Measurements from ENCODE around the gene ANKRD22.

Gene ANKRD22

GRCh38 chr10:88851706-88852105, at the start of gene ANKRD22:
Gene ANKRD22, minus strand, starts transcription at chr10:88851844. Its CDS starts 237 bp downstream, at chr10:88851607.
- TF ChIP-seq GATA1 (IDR thresholded peaks at IDR 0.05; ENCODE audit: low read depth, low read length) (no peak), POLR2A (IDR thresholded peaks at IDR 0.05; ENCODE audit: low read length) (no peak)
- DNase-seq, result no peak

DNA sequence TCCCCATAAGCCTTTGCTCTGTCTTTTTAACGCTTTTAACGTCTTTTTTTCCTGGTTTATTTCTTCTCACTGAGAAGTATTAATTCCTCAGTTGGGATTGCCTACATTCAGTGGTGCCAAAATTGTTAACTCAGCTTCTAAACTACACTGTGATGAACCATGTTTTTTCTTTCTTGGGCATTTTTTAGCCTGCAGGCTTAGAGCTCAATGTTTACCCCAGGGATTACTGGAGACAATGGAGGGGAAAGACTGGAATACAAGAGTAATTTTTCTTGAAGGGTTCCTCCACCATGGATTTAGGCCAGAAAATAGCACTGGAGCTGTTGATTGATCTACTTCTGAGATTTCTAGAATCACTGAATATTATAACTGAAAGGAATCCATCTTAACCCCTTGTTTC, 48.2 kb upstream of the ANKRD22 start:
- TF ChIP-seq POLR2A (IDR thresholded peaks at IDR 0.05; ENCODE audit: low read length), result no peak
- TF ChIP-seq GATA1 (IDR thresholded peaks at IDR 0.05; ENCODE audit: low read depth, low read length), result no peak
- no peak for DNase-seq

- TF ChIP-seq POLR2A (IDR thresholded peaks at IDR 0.05; ENCODE audit: low read length) (no peak), GATA1 (IDR thresholded peaks at IDR 0.05; ENCODE audit: low read depth, low read length) (no peak)
- no peak for DNase-seq
Measured at GRCh38 chr10:88898727-88899126, 47.1 kb upstream of the ANKRD22 start.

DNA sequence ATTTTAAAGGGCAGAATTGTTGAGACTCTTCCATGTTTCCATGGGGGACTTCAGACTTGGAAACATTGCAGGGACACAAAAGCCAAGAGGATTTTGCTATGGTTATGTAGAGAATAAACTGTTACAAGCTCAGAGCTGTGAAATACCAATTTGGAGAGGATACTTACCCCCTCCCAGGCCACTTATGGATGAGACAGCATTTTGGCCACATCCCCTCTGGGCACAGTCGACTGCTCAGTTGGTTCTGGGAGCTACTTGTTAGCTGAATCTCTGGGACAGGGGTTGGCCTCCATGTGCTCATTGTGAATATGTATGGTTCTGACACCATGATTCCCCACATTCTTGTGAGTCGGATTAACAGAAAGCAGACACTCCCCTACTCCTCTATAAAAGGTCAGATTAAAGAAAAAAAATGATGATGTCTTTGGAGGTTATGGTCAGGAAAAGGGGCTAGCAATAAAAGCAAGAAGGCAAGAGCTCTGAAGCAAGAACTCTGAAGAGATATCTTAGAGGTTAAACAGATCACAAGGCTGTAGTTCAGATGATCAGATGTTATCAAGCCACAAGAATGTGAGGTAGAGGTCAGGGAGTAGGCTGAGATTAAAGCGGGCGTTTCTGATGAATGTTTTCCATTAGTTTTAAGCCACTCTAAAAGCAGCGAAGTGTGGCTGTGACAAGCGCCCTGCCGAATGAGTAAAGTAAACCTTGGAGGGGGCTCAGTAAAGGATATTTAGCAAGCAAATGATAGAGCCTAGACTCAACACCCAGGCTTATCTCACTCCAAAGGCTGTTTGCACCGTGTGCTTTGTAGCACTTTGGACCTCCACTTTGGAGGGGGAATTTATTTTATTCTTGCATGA, 45.6 kb upstream of the ANKRD22 start:
- TF ChIP-seq GATA1 (IDR thresholded peaks at IDR 0.05; ENCODE audit: low read depth, low read length), result no peak
- no peak for TF ChIP-seq POLR2A (IDR thresholded peaks at IDR 0.05; ENCODE audit: low read length)
- DNase-seq, result peak in 1 of 2 experiments; percentile 2

DNA sequence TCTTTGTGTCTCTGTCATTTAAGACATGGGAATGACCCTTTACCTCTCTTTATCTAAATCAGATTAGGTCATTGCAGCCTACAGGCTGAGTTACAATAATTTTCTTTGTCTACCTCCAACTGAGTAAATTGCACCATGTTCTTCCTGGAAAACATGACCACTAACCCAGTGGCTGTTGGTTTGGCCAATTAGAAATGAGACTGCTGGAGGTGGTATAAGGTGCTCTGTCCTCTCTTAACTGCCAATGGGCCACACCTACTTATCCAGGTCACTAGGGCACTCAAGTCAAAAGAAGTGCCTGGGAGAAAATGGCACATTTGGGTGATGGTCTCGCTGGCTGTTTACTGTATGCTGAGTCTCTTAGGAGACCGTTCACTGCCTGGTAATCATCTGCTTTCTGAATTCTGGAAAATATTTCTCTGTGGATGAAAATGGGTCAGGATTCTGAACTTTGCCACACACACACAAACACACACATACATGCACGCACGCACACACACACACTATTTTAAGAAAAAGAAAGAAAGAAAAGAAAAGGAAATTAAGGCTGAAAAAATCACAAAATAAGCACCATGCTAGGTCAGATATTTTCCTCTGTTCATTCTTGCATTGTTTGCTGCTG, 44.8 kb upstream of the ANKRD22 start:
- no peak for DNase-seq
- no peak for TF ChIP-seq POLR2A (IDR thresholded peaks at IDR 0.05; ENCODE audit: low read length)
- no peak for TF ChIP-seq GATA1 (IDR thresholded peaks at IDR 0.05; ENCODE audit: low read depth, low read length)

GRCh38 chr10:88895250-88895649, 43.6 kb upstream of the ANKRD22 start:
- DNase-seq, result no peak
- TF ChIP-seq GATA1 (IDR thresholded peaks at IDR 0.05; ENCODE audit: low read depth, low read length) (no peak), POLR2A (IDR thresholded peaks at IDR 0.05; ENCODE audit: low read length) (no peak)

DNA sequence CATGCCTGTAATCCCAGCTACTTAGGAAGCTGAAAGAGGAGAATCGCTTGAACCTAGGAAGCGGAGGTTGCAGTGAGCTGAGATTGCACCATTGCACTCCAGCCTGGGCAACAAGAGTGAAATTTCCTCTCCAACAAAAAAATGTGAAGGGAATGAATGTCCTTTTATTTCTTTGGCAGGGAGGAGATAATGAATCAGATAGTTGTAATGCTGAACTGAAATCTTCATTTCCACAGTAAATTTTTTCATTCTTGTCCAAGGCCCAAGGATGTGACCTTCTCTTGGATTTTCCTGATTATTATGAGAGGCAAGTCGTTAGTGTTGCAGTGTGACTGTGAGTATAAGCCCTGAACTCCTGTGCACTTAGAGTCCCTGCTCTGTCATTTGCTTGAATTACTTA, 42.0 kb upstream of the ANKRD22 start:
- DNase-seq, result no peak
- TF ChIP-seq GATA1 (IDR thresholded peaks at IDR 0.05; ENCODE audit: low read depth, low read length) (no peak), POLR2A (IDR thresholded peaks at IDR 0.05; ENCODE audit: low read length) (no peak)

DNA sequence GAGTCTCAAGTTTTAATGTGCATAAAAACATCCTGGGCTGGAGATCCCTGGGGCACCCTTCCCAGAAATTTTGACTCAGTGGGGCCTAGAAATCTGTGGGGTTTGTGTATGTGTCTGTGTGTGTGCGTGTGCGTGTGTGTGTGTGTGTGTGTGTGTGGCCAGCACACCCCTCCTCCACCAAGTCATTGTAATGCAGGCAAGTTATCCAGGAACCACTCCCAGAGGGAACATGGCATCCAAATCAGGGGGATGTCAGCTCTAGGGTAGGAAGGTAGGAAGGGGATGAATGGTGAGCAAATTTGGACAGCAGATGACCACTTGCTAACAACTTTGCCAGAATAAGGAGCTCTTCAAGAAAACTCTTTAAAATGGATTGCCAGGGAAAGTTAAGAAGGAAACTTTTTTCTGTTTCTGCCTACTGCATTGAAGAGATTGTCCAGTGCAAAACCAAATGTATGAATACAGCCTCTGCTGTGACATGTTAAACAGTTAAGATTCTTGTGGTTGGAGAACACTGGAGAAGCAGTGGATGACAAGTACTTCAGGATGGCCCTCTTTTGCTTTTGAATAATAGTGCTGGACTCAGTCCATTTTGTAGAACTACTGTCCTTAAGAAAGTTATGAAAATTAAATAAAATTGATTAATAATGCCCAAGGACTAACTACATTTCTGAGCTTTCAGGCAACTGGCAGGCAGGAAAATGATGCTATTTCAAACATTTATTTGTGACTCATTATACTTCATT, 40.8 kb upstream of the ANKRD22 start:
- DNase-seq, result no peak

DNA sequence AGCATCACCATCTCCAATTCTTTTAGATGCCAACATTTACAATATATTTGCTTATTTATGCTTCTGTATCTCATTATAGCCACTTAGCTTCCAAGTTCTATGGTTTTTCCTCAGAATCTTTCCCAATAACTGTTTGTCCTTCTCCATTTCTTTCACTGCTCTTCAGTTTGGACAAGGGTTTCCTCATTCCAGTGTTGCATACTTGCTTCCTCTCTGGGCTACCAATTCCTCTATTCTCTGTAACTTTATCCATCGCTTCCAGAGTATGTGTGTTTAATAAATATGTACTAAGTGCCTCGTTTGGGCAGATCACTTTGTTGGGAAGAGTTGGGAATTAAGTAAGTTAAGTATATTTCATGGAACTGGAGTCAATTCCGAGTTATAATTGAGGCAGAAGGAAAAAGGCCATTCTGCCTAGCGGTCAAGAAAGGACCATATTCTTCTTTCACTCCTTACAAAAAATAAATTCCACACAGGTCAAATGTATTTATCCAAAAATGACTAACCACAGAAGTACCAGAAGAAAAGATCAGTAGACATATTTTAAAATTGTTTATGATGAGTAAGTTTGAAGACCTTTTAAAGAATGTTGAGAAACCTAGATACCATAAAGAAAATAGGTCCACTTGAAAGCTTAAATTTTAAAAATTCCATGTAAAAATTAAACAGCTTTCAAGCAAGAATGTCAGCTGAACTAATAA, 39.2 kb upstream of the ANKRD22 start:
- TF ChIP-seq GATA1 (IDR thresholded peaks at IDR 0.05; ENCODE audit: low read depth, low read length) (no peak), POLR2A (IDR thresholded peaks at IDR 0.05; ENCODE audit: low read length) (no peak)
- DNase-seq, result no peak

More for the DNA sequence above, 40.8 kb upstream of the ANKRD22 start:
- TF ChIP-seq POLR2A (IDR thresholded peaks at IDR 0.05; ENCODE audit: low read length), result no peak
- TF ChIP-seq GATA1 (IDR thresholded peaks at IDR 0.05; ENCODE audit: low read depth, low read length), result no peak

GRCh38 chr10:88889559-88890337, 38.1 kb upstream of the ANKRD22 start:
- DNase-seq, result no peak
- no peak for TF ChIP-seq POLR2A (IDR thresholded peaks at IDR 0.05; ENCODE audit: low read length)
- TF ChIP-seq GATA1 (IDR thresholded peaks at IDR 0.05; ENCODE audit: low read depth, low read length), result no peak

DNA sequence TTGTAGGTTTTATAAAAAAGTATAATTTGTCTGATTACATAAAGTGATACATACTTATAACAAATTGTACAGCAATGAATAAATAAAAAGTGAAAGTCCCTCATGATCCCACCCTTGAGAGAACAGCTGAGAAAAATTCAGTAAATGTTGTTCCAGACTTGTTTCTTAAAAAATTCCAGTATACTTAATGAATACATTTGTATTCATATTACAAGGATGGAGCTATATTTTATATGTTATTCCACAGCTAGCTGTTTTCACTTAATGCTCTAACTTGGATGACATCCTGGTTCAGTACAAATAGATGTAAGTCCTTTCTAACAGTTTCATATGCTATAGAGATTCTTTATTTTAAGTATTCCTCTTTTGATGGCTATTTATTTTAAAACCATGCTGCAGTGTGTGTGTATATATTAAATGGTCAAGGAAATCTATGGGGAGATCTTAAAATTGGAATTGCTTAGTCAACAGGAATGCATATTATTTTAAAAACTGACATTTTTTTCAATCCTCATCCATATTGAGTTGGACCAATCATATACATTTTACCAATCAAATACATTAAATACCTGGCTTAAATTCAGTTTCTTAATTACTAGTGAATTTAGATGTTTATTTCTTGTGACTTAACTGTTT, 37.3 kb upstream of the ANKRD22 start:
- no peak for DNase-seq
- TF ChIP-seq POLR2A (IDR thresholded peaks at IDR 0.05; ENCODE audit: low read length), result no peak
- no peak for TF ChIP-seq GATA1 (IDR thresholded peaks at IDR 0.05; ENCODE audit: low read depth, low read length)

- DNase-seq, result no peak
- no peak for TF ChIP-seq POLR2A (IDR thresholded peaks at IDR 0.05; ENCODE audit: low read length)
- no peak for TF ChIP-seq GATA1 (IDR thresholded peaks at IDR 0.05; ENCODE audit: low read depth, low read length)
Measured at GRCh38 chr10:88886557-88886956, 34.9 kb upstream of the ANKRD22 start.

Measured in erythroblast (primary cell).